ENCODE data around the gene EIF5A. TPM values are rescaled to one million over a fixed set of nuclear protein-coding genes. Genes with fewer than 3 reads are reported as not detected.

The EIF5A gene
- total and polyA plus RNA-seq, 8 donors = 213 to 622 (median 264) TPM

DNA sequence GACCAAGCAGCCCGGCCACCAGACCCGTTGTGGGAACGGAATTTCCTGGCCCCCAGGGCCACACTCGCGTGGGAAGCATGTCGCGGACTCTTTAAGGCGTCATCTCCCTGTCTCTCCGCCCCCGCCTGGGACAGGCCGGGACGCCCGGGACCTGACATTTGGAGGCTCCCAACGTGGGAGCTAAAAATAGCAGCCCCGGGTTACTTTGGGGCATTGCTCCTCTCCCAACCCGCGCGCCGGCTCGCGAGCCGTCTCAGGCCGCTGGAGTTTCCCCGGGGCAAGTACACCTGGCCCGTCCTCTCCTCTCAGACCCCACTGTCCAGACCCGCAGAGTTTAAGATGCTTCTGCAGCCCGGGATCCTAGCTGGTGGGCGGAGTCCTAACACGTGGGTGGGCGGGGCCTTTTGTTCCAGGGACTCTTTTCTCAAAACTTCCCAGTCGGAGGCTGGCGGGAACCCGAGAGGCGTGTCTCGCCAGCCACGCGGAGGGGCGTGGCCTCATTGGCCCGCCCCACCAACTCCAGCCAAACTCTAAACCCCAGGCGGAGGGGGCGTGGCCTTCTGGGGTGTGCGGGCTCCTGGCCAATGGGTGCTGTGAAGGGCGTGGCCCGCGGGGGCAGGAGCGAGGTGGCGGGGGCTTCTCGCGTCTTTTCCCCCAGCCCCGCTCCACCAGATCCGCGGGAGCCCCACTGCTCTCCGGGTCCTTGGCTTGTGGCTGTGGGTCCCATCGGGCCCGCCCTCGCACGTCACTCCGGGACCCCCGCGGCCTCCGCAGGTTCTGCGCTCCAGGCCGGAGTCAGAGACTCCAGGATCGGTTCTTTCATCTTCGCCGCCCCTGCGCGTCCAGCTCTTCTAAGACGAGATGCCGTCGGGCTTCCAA, 26.1 kb upstream of the EIF5A start, which contains the start of gene SLC2A4:
Gene SLC2A4, plus strand, starts transcription at position 645 of the 879 bp plus-strand sequence. Its CDS starts 217 bp downstream, at position 862.
- peak within 1 kb of the TSS; percentile 31 to 46 for H3K4me3 ChIP-seq
- intact Hi-C loops (cut with DNase I) = no loop called here
- H3K27me3 ChIP-seq = peaks cover 0 to 39% of the 10 kb centered on the region in 2 donors
- peaks cover 17 to 24% of the 10 kb centered on the region in 2 donors for H3K4me1 ChIP-seq
- no peaks in the 10 kb centered on the region for H3K9me3 ChIP-seq
- DNase-seq (peak; percentile 77 to 96 (median 94)), ATAC-seq (peak; percentile 94)
- no peak for TF ChIP-seq CTCF (IDR thresholded peaks at IDR 0.05)
- no peaks in the 10 kb centered on the region for H3K36me3 ChIP-seq
- peak within 1 kb of the TSS; percentile 62 to 65 for H3K27ac ChIP-seq

DNA sequence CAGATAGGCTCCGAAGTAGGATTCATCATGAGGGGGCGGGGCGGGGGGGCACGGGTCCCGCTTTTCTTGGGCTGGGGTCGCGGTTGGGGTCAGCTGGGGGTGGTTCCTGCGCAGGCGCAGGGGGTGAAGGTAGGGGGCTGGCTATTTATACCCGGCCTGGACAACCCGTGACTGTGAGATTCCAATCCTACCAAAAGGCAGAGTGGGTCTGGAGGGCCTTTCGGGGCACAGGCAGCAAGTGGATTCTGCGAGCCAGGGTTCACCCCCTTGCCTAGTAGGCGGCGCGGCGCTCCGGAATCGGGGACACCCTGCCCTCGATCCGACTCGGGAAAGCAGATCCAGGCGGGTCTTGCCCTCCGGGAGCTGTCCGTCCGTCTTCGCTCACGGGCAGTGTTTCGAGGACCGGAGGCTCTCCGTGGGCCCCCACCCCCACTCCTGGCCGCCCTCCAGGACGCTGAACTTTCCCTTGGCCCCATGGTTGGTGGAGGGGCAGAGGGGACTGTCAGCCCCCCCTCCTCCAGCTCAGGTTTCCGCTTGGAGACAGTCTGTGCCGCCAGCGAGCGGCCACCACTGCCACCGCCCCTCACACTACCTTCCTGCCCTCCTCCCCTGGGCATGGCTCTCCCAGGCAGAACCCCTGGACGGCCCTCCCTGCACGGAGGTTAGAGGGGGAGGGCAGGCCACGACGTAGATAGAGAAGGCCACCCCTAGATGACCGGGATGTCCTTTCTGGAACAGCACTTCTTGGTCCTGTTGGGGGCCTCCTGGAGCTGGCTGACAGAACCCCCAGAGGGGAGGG, 25.3 kb upstream of the EIF5A start:
- TF ChIP-seq CTCF (IDR thresholded peaks at IDR 0.05) = no peak
- Histone ChIP-seq H3K4me3 (peak overlapping the region; percentile 31 to 46), H3K27me3 (peaks cover 0 to 45% of the 10 kb centered on the region in 2 donors), H3K4me1 (peaks cover 17 to 24% of the 10 kb centered on the region in 2 donors), H3K9me3 (no peaks in the 10 kb centered on the region), H3K36me3 (no peaks in the 10 kb centered on the region), H3K27ac (no peak overlapping the region)
- intact Hi-C loops (cut with DNase I) = no loop called here
- no peak for DNase-seq
- ATAC-seq = no peak

DNA sequence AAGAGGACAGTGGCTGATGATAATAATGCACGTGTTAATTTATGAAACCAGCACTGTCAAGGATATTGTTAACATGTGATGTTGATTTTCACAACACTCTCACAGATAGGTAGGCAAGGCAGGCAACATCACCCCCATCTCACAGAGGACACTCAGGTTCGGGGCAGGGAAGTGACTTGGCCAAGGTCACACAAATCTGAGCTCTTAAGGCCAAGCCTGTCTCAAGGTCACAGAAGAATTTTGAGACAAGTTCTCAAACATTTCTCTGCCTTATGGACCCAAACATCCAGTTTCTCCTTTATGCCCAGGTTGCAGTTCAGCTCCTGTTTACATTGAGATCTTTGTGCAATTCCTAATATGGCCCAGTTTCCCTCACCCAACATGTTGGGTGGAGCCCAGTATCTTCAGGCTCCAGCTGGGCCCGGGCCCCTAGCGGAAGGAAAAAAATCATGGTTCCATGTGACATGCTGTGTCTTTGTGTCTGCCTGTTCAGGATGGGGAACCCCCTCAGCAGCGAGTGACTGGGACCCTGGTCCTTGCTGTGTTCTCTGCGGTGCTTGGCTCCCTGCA, 24.6 kb upstream of the EIF5A start:
- H3K9me3 ChIP-seq = no peaks in the 10 kb centered on the region
- no peak overlapping the region for H3K4me3 ChIP-seq
- H3K4me1 ChIP-seq = peaks cover 17 to 24% of the 10 kb centered on the region in 2 donors
- H3K36me3 ChIP-seq = no peaks in the 10 kb centered on the region
- ATAC-seq = no peak
- H3K27me3 ChIP-seq = peaks cover 0 to 52% of the 10 kb centered on the region in 2 donors
- DNase-seq = no peak
- H3K27ac ChIP-seq = no peak overlapping the region
- no peak for TF ChIP-seq CTCF (IDR thresholded peaks at IDR 0.05)
- intact Hi-C loops (cut with DNase I) = no loop called here

DNA sequence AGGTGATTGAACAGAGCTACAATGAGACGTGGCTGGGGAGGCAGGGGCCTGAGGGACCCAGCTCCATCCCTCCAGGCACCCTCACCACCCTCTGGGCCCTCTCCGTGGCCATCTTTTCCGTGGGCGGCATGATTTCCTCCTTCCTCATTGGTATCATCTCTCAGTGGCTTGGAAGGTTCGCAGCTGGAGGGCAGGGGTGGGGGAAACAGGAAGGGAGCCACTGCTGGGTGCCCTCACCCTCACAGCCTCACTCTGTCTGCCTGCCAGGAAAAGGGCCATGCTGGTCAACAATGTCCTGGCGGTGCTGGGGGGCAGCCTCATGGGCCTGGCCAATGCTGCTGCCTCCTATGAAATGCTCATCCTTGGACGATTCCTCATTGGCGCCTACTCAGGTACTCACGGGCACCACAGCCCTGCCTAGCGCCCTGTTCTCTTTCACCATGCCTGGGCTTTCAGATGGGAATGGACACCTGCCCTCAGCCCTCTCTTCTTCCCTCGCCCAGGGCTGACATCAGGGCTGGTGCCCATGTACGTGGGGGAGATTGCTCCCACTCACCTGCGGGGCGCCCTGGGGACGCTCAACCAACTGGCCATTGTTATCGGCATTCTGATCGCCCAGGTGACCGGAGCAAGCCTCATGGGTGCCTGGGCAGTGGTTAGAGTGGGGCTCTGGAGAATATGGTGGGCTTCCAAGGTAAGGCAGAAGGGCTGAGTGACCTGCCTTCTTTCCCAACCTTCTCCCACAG, 23.8 kb upstream of the EIF5A start:
- intact Hi-C loops (cut with DNase I) = no loop called here
- ATAC-seq (no peak), DNase-seq (no peak)
- Histone ChIP-seq H3K4me1 (peaks cover 17 to 24% of the 10 kb centered on the region in 2 donors), H3K4me3 (no peak overlapping the region), H3K36me3 (no peaks in the 10 kb centered on the region), H3K9me3 (no peaks in the 10 kb centered on the region), H3K27me3 (peaks cover 0 to 58% of the 10 kb centered on the region in 2 donors), H3K27ac (no peak overlapping the region)
- no peak for TF ChIP-seq CTCF (IDR thresholded peaks at IDR 0.05)

All from left lung (tissue), 10 donors.